Erythroblast (primary cell): Measurements from ENCODE around the gene SHB.

Experiments
- GATA1 ChIP-seq: IDR thresholded peaks from 2 replicates; pipeline ENCODE4 v1.6.1; 2011; ENCODE audit warnings: low read depth, mild to moderate bottlenecking, control low read depth, low read length, moderate library complexity
- POLR2A ChIP-seq: IDR thresholded peaks from 2 replicates; pipeline ENCODE4 v1.6.1; 2011; ENCODE audit warnings: mild to moderate bottlenecking, low read length

GRCh38 chr9:38066197-38066913 is 2.7 kb downstream of the SHB start:
- TF ChIP-seq POLR2A (no peak), GATA1 (no peak)
